Nephron progenitor cell (in vitro differentiated cells): ENCODE measurements around the gene SLC16A14.
"Not testable (repeated sequence)": the region's sequence is repeated elsewhere in the genome, so short reads cannot be mapped to it uniquely, and the experiment has no call there.

ENCODE experiments used
- DNase-seq: peaks from one replicate; pipeline ENCODE4 v3.0.0; 2021
- H3K27ac Mint-ChIP-seq: 2 replicates; pipeline ENCODE4 v1.8.0; 2021; ENCODE audit warnings: mild to moderate bottlenecking, moderate library complexity, mixed read lengths
- H3K27me3 Mint-ChIP-seq: 2 replicates; pipeline ENCODE4 v1.8.0; 2021; ENCODE audit warnings: mild to moderate bottlenecking, low read depth, mixed read lengths; ENCODE audit not compliant: poor library complexity
- H3K36me3 Mint-ChIP-seq: 2 replicates; pipeline ENCODE4 v1.8.0; 2021; ENCODE audit warnings: low read depth, mixed read lengths
- H3K4me1 Mint-ChIP-seq: 2 replicates; pipeline ENCODE4 v1.8.0; 2021; ENCODE audit warnings: mixed read lengths
- H3K4me3 Mint-ChIP-seq: 2 replicates; pipeline ENCODE4 v1.8.0; 2021; ENCODE audit warnings: mild to moderate bottlenecking, moderate library complexity, mixed read lengths
- H3K9me3 Mint-ChIP-seq: 2 replicates; pipeline ENCODE4 v1.8.0; 2021; ENCODE audit warnings: mild to moderate bottlenecking, moderate library complexity, mixed read lengths
- TF ChIP-seq, protein P1 (sequence below): fragments of 200-600 bp; sonication (generic); IDR thresholded peaks from 2 replicates; pipeline ENCODE4 v1.5.0; 2021; ENCODE audit warnings: antibody characterized with exemption

Gene SLC16A14, protein sequence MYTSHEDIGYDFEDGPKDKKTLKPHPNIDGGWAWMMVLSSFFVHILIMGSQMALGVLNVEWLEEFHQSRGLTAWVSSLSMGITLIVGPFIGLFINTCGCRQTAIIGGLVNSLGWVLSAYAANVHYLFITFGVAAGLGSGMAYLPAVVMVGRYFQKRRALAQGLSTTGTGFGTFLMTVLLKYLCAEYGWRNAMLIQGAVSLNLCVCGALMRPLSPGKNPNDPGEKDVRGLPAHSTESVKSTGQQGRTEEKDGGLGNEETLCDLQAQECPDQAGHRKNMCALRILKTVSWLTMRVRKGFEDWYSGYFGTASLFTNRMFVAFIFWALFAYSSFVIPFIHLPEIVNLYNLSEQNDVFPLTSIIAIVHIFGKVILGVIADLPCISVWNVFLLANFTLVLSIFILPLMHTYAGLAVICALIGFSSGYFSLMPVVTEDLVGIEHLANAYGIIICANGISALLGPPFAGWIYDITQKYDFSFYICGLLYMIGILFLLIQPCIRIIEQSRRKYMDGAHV

DNA sequence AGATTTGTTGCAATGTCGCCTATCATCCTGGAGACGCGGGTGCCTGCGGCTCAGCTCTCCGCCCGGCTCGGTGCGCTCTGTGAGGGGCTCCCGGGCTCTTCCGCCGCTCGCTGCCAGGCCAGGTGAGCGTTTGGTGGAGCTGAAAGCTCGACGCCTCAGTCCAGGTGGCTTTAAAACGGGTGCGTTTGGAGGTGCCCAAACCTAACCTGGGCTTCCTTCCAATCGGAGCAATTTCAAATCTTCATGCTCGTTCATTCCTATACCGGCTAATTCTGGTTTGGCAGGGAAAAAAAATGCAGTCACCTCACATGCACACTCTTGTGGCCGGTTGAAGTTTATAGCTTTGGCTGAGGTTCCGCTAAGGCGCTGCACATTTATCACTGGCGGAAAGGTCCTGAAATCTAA is at the start of gene SLC16A14:
Gene SLC16A14 (minus strand): TSS at position 274 of the 405 bp plus-strand sequence. CDS start 9,572 bp downstream, outside the sequence.
- DNase-seq, result peak; percentile 27
- TF ChIP-seq, protein P1, sequence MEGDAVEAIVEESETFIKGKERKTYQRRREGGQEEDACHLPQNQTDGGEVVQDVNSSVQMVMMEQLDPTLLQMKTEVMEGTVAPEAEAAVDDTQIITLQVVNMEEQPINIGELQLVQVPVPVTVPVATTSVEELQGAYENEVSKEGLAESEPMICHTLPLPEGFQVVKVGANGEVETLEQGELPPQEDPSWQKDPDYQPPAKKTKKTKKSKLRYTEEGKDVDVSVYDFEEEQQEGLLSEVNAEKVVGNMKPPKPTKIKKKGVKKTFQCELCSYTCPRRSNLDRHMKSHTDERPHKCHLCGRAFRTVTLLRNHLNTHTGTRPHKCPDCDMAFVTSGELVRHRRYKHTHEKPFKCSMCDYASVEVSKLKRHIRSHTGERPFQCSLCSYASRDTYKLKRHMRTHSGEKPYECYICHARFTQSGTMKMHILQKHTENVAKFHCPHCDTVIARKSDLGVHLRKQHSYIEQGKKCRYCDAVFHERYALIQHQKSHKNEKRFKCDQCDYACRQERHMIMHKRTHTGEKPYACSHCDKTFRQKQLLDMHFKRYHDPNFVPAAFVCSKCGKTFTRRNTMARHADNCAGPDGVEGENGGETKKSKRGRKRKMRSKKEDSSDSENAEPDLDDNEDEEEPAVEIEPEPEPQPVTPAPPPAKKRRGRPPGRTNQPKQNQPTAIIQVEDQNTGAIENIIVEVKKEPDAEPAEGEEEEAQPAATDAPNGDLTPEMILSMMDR, result no peak
- H3K4me1 Mint-ChIP-seq, result no peaks in the 10 kb centered on the region
- no peak within 1 kb of the TSS for H3K27ac Mint-ChIP-seq
- H3K36me3 Mint-ChIP-seq, result no peaks in the 10 kb centered on the region
- H3K9me3 Mint-ChIP-seq, result peaks cover 8% of the 10 kb centered on the region
- H3K27me3 Mint-ChIP-seq, result peaks cover 60% of the 10 kb centered on the region
- peak within 1 kb of the TSS; percentile 95 for H3K4me3 Mint-ChIP-seq

- TF ChIP-seq, protein P1, result no peak
- DNase-seq, result no peak
- Mint-ChIP-seq H3K27me3 (peaks cover 5% of the 10 kb centered on the region), H3K9me3 (peaks cover 18% of the 10 kb centered on the region), H3K4me1 (no peaks in the 10 kb centered on the region), H3K36me3 (no peaks in the 10 kb centered on the region), H3K27ac (no peak overlapping the region), H3K4me3 (no peak overlapping the region)
Measured at GRCh38 chr2:230106771-230107170, 38.0 kb upstream of the SLC16A14 start.

GRCh38 chr2:230101967-230102366 is 33.2 kb upstream of the SLC16A14 start:
- not testable (repeated sequence) for H3K36me3 Mint-ChIP-seq, H3K27ac Mint-ChIP-seq, H3K27me3 Mint-ChIP-seq, DNase-seq, H3K4me3 Mint-ChIP-seq, H3K4me1 Mint-ChIP-seq
- peaks cover 24% of the 10 kb centered on the region for H3K9me3 Mint-ChIP-seq

DNA sequence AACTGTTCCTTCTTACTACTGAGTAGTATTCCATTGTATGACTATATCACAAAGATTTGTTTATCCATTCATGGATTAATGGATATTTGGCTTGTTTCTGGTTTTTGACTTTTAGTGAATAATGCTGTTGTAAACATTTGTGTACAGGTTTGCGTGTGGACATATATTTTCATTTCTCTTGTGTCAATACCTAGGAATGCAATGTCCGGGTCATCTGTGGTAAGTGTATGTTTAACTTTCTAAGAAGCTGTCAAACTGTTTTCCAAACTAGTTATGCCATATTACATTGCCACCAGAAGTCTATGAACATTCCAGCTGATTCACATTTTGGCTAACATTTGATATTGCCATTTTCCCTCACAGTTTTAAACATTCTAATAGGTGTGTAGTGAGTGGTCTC is 29.1 kb upstream of the SLC16A14 start:
- Mint-ChIP-seq H3K36me3 (no peaks in the 10 kb centered on the region), H3K9me3 (peaks cover 51% of the 10 kb centered on the region), H3K27me3 (peaks cover 5% of the 10 kb centered on the region), H3K4me1 (no peaks in the 10 kb centered on the region), H3K27ac (no peak overlapping the region), H3K4me3 (no peak overlapping the region)
- TF ChIP-seq, protein P1, result no peak
- DNase-seq, result no peak

DNA sequence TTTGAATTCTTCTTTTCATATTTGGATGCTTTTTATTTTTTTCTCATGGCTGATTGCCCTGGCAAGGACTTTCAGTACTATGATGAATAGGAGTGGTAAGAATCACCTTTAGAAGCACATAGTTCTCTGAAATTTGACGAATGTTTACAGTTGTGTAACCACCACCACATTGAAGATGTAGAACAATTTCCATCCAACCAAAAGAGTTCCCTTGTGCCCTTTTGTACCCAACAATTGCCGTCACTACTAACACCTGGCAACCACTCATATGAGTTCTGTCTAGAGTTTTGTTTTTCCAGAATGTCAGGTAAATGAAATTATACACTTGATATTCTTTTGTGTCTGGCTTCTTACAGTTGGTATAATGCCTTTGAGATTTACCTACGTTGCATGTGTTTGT is 28.7 kb upstream of the SLC16A14 start:
- H3K4me1 Mint-ChIP-seq, result no peaks in the 10 kb centered on the region
- TF ChIP-seq, protein P1, result no peak
- no peaks in the 10 kb centered on the region for H3K36me3 Mint-ChIP-seq

GRCh38 chr2:230090967-230091366 is 22.2 kb upstream of the SLC16A14 start:
- Mint-ChIP-seq H3K27me3 (peaks cover 14% of the 10 kb centered on the region), H3K4me3 (no peak overlapping the region), H3K9me3 (peaks cover 21% of the 10 kb centered on the region), H3K27ac (no peak overlapping the region), H3K36me3 (no peaks in the 10 kb centered on the region), H3K4me1 (no peaks in the 10 kb centered on the region)
- TF ChIP-seq, protein P1, result no peak
- DNase-seq, result no peak

More for the DNA sequence above, 28.7 kb upstream of the SLC16A14 start:
- DNase-seq, result no peak
- Mint-ChIP-seq H3K27ac (no peak overlapping the region), H3K4me3 (no peak overlapping the region), H3K27me3 (peaks cover 5% of the 10 kb centered on the region), H3K9me3 (peaks cover 48% of the 10 kb centered on the region)
